HG03097 (cell line): ENCODE results near the gene TJAP1.
"Not testable (repeated sequence)": the region's sequence is repeated elsewhere in the genome, so short reads cannot be mapped to it uniquely, and the experiment has no call there.

Experiments
- ATAC-seq: cut with Tn5 transposase; IDR thresholded peaks from one replicate; pipeline ENCODE4 v1.9.1; 2021; ENCODE audit not compliant: unreplicated experiment, low FRiP score

Gene TJAP1

DNA sequence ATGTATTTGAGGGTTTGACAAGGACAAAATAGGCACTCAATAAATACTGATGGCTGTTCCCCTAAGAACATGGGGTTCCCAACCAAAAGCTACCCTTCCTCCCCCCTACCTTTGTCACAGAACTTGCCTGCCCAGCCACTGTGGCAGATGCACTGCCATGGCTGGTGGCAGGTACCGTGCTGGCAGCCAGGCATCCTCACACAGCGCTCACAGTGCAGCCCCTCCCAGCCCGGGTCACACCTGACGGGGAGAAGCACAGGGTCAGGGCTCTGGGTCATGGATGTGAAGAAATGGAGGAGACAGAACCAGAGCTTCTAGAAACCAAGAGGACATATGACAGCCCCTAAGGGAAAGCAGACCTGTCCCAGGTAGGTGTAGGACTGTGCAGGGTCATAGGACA, 24.5 kb upstream of the TJAP1 start:
- ATAC-seq: no peak

DNA sequence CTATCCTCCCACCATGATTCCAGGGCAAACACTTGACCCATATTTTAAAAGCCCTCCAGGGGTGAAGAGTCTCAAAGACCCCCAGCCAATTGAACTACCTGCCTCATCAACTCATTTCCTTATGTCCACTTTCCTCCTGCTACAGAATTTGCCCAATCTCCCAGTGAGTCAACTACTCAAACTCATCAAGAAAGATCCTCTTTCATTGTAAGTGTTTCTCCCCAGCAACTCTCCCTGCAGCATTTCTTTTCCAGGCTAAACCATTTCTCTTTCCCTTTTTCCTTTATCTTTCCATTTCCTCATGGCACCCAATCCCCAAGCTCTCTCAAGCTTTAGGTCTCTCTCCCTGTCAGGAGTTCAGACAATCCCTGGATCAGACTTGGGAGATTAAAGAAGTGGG, 23.5 kb upstream of the TJAP1 start:
- no peak for ATAC-seq

DNA sequence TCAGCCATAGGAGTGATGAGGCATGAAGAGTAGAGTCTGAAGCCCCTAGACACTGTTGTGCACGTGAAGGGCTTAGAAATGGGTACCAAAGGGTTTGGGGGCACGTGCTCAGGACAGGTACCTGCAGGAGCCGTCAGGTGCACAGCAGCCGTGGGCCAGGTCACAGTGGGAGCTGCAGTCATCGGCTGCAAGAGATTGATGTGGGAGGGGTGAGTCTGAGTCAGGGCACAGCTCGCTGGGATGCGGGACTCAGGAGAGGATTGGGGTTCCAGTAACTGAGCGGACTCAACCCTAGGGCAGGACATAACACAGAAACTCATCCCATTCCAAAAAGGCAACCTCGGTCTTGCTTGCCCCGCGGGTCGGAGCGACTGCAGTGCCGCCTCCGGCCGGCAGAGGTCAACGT, 23.1 kb upstream of the TJAP1 start:
- no peak for ATAC-seq

DNA sequence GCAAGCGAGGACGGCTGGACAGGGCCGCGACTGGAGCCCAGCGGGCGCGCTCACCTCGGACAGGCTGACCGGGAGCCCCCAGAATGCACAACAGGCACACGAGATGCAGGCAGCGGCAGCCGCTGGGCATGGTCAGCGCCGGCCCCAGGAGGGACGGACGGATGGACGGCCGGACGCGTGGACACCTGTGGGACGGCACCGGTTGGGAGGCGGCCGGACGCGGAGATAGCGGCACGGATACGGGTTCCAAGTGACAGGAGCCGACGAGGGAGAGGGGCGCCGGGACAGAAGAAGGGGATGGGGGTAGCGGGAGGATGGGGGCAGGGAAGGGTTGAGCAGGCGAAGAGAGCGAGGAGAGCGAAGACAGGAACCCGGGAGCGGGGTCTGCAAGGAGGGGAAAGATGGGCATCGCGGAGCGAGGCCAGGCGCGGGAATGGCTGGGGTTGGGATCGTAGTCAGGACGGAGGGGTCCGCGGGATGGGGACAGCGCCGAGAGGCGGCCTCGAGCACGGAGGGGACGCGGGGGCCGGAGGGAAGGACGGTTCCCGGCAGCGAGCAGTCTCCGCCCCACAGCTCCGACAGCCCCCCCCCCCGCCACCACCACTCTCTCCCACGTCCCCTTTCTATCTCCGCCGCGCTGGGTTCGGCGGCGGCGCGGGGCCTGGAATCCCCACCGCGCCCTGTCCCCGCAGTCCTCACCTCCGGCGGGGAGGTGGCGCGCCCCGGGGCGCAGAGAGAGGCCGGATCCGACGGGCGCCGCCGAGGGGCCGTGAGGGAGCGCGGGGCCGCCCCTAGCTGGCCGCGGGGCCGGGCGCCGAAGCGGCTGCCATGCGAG, 22.5 kb upstream of the TJAP1 start:
- no peak for ATAC-seq

DNA sequence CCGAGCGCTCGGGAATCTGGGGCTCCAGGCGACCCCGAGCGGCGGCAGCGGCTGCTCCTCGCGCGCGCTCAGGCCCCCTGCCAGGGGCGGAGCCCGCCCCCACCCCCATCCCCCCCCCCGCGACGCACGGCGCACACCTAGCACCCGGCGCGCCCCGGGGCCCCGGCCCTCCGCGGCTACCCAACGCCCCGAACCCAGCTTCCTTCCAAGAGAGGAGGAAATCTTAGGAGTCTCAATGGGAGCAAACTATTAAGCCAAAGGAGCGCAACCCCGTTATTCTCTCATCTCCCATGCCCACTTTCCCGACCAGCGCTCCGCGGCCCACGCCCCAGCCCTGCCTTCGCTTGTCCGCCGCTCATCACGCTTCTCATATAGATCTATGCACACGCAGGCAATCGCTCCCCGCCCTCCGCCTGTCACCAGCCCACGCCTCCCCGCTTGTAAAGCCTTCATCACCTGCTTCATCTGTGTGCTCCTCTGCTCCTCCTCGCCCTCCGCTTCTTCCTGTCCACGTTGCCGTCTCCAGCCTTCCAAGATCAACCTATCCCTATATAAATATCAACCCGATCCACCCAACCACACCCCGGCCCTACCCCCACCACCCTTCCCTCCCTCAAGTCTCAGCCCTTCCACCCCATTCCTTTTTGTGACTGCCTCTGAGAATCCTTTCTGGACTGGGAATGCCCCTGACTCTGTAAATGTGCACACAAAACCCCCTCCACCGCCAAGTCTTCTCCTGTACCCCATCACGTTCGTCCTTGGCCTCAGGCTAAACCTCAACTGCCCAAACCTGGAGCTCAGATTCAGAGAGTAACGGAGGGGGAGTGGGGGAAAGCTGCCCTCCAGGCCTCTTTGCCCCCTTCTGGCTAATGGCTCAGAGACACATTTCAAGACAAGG, 21.6 kb upstream of the TJAP1 start, which contains the start of gene DLK2:
TSS of gene DLK2 (minus strand) at position 18 of the 898 bp plus-strand sequence. CDS start 723 bp downstream, outside the sequence.
- no peak for ATAC-seq

DNA sequence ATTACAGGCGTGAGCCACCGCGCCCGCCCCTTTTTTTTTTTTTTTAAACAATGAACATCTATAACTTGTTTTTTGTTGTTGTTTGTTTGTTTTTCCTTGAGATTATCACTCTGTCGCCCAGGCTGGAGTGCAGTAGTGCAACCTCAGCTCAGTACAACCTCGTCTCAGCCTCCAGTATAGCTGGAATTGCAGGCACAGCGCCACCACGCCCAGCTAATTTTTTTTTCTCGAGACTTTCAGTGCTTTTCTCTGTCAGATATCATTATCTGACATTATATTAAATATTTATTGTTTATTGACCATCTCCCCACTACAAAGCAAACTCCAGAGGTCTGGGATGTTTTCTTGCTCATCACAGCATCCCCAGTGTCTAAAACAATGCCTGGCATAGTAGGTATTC, 19.7 kb upstream of the TJAP1 start:
- ATAC-seq: no peak

DNA sequence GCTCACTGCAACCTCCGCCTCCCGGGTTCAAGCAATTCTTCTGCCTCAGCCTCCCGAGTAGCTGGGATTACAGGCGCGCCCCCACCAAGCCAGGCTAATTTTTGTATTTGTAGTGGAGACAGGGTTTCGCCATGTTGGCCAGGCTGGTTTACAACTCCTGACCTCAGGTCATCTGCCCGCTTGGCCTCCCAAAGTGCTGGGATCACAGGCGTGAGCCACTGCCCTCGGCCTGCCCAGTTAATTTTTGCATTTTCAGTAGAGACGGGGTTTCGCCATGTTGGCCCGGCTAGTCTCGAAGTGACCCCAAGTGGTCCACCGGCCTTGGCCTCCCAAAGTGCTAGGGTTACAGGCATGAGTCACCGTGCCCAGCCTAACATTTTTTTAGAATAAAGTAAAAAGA, 19.2 kb upstream of the TJAP1 start:
- not testable (repeated sequence) for ATAC-seq

DNA sequence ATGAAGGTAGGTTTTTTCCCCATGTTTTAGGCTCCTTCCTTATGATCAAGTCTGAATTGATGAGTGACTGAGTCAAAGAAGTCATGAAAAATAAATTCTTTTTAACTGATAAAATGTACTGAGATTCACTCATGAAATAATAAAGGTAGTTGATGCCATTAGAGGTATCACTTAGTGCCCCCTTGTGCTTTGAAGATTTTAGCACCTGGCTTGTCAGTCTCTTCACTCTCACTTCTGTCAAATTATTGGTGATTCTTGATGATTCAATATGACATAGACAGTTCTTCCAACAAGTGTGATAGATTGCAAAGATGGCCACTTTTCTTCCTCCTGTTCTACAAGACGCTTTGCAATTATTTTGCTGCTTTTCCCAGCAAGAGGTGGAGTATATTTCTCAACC, 17.8 kb upstream of the TJAP1 start:
- ATAC-seq: no peak

DNA sequence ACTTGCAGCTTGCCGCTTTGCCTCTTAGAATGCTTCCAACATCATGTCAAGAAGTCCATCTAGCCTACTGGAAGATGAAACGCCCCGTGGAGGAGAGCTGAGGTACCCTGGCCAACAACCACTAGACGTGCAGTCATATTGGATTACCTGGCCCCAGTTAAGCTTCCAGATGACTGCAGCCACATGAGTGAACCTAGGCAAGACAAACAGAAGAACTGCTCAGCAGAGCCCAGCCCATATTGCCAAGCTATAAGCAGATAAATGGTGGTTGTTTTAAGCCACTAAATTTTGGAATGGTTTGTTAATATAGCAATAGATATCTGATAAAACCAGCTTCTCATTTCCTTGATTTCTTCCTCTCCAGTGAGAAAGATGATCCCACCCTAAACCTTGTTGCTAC, 17.3 kb upstream of the TJAP1 start:
- no peak for ATAC-seq

DNA sequence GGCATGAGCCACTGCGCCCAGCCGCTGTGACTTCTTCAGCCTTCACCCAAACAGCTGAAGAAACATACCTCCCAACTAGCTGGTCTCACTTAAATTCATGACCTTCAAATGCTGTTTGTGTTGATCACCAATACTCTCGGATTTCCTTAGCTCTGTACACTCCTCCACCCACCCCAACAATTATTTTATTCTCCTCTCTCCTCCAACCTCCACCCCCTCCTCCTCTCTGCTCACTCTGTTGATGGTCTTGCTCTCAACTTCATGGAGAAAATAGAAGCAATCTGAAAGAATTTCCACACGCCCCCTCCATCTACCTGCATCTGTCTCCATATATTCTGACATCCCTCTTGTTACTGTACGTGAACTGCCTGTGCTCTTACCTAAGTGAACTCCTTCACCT, 15.4 kb upstream of the TJAP1 start:
- no peak for ATAC-seq

DNA sequence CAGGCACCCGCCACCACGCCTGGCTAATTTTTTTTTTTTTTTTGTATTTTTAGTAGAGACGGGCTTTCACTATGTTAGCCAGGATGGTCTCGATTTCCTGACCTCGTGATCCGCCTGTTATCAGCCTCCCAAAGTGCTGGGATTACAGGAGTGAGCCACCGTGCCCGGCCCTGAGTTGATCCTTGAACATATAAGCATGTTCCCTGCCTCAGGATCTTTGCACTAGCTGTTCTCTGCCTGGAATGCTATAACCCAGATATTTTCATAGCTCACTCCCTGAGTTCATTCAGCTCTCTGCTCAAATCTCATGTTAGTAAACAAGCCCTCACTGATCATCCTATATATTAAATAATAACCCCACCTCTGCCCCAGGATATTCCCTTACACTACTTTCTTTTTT, 13.0 kb upstream of the TJAP1 start:
- no peak for ATAC-seq

DNA sequence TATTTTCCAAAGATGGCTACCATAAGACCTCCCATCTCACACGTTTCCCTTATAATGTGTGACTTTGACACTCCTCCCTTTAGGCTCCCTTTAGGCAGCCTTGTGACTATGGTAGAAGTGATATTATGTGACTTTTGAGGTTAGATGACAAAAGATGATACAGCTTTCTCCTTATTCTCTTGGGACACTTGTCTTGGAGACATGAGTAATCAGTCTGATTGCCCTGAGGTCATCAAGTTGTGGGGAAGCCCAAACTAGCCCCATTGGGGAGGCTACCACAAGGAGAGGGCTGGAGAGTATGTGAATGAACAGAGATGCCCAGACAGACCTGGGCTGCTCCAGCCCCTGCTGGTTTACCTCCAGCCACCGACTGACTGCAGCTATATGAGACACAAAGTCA, 11.4 kb upstream of the TJAP1 start:
- no peak for ATAC-seq

DNA sequence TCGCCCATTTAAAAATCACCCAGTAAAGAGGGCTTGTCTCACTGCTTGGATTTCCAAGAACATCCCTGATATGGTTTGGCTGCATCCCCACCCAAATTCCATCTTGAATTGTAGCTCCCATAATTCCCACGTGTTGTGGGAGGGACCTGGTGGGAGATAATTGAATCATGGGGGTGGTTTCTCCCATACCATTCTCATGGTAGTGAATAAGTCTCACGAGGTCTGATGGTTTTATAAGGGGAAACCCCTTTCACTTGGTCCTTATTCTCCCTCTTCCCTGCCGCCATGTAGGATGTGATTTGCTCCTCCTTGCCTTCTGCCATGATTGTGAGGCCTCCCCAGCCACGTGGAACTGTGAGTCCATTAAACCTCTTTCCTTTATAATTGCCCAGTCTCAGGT, 10.1 kb upstream of the TJAP1 start:
- ATAC-seq: not testable (repeated sequence)

DNA sequence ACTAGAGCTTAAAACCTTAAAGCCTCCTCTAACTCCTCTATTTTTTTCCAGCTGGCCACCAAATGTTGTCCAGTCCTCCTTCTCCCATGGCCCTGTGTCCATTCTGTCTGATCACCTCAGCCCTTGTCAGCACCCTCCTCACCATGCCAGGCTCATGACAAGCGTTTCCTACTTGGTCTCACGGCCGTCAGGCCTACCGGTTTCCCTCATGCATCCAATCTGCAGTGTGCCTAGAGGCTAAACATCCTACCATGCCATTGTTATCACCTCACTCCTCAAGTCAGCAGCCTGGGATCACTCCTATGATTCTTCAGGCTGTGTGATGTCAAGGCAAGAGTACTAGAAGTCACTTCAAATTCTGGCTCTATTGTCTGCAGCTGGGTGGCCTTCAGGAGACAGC, 9.6 kb upstream of the TJAP1 start:
- ATAC-seq: no peak

DNA sequence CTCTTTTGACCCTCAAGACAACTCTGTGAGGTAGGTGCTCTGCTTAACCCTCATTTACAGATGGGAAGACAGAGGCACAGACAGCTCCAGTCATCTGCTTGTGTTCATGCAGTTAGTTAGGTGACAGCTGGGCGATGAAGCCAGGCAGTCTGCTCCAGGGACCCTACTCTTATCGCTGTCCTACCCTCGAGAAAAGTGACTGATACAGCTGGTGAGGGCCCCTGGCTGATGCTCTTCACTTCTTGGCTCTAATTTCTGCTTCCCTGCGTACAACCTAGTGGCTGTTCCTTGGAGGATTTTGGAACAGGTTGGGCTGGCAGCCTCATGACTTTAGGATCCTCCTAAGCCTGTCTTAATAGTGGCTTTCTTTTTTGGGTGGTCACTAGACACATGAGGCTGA, 9.1 kb upstream of the TJAP1 start:
- no peak for ATAC-seq

DNA sequence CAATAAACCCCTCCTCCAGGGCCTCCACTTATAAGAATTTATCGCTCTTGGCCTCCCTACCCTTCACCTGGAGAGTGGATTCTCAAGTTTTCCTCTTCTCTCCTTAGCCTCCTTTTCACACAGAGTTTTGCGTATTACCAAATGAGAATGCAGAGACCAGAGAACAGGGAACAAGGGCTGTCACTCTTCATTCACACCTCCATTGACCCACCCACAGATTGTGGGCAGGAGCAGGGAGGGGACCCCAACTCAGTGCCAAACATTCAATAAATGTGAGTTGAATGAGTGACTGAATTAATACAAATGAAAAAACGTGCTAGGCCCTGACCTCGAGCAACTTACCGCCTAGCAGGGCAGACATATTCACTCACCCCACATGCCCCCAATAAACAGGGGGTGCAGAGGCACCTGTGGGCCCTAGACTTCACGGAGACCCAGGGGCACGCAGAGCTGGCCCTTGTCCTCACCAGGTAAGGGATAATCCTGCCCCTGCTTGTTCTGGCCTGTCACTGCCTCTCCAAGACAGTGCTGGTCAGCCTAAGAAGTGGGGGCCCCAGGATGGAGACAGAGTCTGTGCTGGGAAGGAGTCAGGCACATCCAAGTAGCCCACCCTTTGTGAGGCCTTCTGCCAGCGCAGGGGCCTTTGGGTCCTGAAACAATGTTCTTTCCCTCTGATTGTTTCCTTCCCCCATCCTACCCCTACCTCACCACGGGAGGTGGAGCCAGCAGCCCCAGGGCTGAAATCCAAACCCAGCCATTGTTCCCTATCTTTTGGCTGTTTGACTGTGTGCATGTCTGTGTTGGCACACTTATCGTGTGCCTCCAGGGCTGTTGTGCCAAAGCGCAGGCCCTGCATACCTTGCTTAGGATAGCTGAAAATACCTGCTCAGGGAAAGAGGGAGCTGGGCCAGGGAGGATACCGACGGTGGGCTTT, 8.4 kb upstream of the TJAP1 start:
- no peak for ATAC-seq

DNA sequence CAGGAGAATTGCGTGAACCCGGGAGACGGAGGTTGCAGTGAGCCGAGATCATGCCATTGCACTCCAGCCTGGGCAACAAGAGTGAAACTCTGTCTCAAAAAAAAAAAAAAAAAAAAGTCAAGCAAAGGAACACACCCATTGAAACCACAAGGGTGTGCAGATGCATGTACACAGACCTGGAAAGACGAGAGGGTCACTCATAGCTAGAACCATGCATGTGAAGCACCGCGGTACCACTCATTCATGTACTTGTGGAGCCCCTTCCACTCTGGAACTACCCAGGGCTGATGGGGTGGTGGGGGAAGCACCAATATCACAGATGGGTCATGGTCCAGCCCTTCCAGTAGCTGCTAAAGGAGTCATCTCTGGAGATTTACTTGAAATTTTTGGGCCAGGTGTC, 7.4 kb upstream of the TJAP1 start:
- no peak for ATAC-seq

DNA sequence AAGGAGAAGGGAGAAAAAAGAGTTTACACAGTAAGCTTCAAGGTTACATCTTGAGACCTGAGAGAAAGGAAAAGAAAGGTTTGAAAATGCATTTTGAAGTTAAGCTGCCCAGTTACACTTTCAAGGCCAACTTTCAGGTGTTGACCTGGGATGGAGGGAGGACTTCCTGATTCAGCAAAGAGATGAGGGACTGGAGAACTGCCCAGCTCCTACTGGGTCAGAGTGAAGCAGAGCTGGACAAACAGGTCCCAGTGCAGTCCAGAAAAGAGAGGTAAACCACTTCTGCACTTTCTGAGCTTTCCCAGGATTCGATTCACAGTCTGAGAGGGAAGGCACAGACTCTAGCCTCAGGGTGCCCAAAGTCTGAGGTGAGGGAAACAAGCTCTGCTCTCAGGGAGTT, 6.0 kb upstream of the TJAP1 start:
- no peak for ATAC-seq

DNA sequence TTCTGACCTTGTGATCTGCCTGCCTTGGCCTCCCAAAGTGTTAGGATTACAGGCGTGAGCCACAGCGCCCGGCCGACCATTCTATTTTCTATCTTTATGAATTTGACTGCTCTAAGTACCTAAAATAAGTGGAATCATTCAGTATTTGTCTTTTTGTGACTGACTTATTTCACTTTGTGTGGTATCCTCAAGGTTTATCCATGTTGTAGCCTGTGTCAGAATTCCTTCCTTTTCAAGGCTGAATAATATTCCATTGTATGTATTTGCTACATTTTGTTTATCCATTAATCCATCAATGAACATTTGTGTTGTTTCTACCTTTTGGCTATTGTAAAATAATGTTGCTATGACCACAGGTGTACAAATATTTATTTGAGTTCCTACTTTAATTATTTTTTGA, 4.9 kb upstream of the TJAP1 start:
- no peak for ATAC-seq

DNA sequence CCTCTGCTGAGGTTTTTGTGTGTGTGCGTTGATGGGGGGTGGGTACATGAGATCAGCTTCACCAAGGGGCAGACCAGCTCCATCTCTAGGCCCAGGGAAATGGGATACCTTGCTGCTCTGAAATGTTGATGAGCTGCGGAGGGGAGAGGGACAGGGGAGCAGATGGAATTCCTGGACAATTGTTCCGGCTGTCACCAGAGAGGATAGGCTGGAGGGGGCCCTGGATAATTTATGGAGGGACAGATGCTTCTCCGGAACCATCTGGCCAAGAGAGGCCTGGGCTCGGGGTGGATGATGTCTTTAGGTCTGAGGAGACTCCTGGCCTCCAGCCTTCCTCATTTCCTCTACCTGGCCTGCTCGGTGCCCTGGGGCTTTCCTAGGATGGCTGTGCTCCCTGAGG, 1.9 kb upstream of the TJAP1 start:
- ATAC-seq: no peak

DNA sequence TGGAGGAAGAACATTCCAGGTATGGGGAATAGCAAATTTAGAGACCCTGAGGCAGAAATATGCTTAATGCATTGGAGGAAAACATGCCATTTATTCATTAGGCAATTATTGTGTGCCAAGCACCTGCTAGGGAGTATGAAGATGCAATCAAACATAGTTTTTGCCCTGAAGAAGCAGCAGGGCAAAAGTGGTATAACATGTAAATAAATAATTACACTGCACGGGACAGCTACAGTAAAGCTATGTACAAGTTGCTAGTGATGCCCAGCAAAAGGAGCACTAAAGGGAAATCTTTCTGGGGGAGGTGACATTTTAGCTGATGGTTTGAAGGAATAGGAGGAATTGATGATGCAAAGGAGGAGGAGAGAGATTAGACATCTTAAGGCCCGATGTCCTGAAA, 624 bp upstream of the TJAP1 start:
- ATAC-seq: no peak
